Stimulated activated CD4-positive, alpha-beta T cell treated with anti-CD3 and anti-CD28 coated beads, TNF-alpha, amount 100 ng/mL, for 4 hours (primary cell): ENCODE results near the gene FOXI3.
"Not testable (repeated sequence)": the region's sequence is repeated elsewhere in the genome, so short reads cannot be mapped to it uniquely, and the experiment has no call there.

Experiments used
- DNase-seq, 3 experiments: peaks; one replicate each; pipeline ENCODE4 v3.0.0-alpha.2; 2020; ENCODE audit warnings: low read depth in 3 of 3

The FOXI3 gene

DNA sequence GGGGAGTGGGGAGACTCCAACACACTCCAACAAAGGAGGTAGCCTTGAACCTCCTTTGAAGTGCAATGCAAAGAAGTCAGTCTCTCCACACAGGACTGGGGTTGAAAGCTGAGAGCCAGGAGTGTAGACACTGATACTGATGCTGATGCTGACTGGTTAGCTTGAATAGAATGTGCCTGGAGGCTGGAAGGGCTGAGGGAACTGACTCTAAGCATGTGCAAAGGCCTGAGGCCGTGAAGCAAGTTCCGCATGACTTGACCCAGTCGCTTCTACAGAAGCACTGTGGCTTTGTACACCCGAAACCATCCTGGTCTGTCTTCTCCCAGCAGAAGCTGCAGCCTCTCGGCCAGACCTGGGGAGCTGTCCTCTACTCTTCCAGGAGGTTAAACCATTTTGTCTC, 10.4 kb downstream of the FOXI3 start:
- no peak for DNase-seq

DNA sequence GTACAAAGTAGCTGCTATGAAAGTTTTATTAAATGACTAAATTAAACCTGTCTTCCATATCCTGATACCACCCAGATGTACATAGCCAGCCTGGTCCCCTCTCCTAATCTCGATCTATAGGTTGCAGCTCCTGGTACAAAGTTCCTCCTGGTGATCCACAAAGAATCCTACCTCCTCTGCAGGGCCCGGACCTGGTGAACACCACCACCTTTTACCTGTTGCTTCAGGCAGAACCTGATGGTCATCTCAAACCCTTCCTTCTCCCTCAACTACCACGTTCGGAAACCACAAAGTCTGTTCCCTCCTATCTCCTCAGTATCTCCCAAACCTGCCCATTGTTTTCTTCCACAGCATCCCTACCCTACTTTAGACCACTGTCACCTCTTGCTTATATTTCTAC, 15.5 kb downstream of the FOXI3 start:
- no peak for DNase-seq

DNA sequence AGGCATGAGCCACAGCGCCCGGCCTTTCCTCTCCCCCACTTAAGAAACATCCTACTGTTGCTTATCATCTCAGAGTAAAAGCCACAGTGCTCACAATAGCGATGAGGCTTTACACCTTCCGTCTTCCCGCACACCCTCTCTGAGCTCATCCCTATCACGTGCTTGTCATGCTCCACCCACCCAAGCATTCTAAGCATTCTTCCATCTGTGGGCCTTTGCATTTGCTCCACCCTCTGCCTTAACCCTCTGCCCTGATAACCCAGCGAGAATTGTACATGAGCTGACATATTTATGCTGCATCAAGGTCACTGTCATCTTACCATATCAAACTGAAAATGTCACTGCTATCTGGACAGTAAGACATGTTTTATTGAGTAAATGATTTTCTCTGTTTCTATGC, 22.6 kb downstream of the FOXI3 start:
- no peak for DNase-seq

DNA sequence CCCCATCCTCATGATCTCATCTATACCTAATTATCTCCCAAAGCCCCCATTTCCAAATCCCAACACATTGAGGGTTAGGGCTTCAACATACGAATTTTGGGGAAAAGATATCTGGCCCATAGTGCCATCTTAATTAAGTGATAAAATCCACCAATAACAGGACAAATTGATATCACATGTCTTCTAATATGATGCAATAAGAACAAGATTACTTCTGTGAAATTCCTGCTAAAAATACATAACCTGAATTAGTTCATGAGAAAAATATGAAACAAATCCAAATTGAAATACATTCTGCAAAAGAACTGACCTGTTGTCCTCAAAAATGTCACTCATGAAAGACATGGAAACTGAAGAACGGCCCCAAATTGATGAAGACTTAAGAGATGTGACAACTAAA, 28.8 kb downstream of the FOXI3 start:
- DNase-seq, result no peak

DNA sequence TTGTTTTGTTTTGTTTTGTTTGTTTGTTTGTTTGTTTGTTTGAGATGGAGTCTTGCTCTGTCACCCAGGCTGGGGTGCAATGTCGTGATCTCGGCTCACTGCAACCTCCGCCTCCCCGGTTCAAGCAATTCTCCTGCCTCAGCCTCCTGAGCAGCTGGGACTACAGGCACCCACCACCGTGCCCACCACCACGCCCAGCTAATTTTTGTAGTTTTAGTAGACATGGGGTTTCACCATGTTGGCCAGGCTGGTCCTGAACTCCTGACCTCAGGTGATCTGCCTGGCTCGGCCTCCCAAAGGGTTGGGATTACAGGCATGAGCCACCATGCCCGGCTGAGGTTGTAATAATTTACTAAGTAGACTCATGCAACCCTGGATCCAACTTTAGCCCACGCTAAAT, 33.4 kb downstream of the FOXI3 start:
- not testable (repeated sequence) for DNase-seq

DNA sequence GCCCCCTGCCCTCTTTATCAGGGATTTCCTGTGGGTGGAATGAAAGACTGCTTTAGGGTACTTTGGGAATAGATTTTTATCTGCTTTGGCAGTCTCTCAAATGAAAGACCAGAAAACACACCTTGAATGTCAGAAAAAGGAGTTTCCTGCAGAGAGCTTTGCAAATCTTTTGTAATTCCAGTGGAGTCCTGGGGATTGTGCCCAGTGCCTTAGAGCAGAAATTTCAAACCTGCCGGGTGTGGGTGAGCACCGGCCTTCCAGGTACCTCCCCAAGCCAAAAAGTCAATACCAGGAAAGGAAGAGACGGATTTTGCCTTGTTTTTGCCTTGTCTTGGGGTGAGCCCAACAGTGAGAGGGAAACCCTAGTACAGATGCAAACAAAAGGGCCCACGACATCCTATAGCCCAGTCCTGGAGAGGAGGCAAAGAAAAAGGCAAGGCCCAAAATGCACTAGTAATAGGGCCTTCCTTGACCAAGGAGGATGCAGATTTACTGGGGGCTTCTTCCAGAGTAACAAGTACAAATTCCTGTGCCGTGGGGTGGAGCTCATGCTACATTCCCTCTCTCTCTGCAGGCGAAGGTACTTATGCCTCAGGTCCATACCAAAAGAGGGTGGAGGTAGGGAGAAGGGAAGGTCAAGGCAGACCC, 36.4 kb downstream of the FOXI3 start:
- no peak for DNase-seq

DNA sequence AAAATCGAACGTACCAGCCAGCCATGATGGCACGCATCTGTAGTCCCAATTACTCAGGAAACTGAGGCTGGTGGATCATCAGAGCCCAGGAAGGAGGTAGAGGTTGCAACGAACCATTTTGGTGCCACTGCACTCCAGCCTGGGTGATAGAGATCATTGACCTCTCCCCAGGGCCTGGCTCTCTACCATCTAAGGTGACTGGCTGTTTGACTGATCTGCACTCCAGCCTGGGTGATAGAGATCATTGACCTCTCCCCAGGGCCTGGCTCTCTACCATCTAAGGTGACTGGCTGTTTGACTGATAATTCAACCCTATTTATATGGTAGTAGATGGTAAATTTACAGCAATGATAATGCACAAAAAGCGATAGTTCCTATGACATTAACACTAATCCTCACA, 43.6 kb downstream of the FOXI3 start:
- DNase-seq, result not testable (repeated sequence)

DNA sequence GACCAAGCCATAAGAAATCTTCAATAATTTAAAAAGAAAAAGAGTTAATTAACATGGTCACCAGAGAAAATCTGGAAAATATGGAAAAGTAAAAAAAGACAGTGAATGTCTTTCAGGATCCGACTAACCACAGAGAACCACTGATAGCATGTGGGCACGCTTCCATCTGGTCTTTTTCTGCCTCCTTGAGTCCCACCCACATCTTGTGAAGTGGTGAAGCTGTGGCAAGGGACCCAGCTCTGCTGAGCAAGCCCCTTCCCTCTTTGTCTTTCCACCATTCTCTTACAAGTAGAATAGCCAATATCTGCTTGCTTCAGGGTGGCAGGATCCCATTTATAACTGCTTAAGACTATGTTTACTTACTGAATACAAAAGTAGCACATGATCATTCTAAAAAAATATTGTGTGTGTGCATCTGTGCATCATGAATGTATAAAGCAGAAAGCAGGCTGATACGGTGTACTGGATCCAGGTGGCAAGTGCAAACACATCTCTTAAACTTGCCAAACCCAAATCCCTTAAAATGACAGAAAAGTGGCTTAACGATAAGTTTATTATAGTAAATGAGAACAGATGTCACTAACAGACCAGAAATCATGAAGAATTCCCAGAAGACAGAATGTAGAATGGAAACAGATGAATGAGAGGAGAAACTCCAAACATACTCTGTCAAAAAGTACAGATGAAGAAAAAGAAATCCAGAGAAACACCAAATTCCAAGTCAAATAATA, 52.3 kb downstream of the FOXI3 start:
- no peak for DNase-seq

DNA sequence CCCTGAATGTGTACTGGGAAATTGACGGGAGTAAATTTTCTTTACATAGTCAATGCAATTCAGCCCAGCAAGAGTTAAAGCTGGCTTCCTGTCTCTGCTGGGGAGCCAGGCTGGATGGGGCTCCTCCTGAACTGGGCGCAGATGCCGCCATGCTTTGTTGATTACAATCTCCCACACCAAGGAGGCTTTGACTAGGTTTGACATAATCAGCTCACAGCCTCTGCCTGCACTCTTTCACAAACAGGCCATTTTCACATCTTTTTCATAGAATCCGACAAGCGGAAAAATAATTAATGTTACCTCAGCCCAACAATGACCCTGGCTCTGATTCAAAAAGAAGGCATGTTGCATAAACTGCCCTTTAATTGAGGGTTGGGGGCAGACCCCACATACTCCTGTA, 54.3 kb downstream of the FOXI3 start:
- no peak for DNase-seq
